Loucy (cell line): ENCODE data around the gene RWDD1.

Source experiments
- EZH2phosphoT487 ChIP-seq: fragments of 200-600 bp; IDR thresholded peaks from 2 replicates; pipeline ENCODE4 v1.6.1; 2018; ENCODE audit warnings: antibody characterized with exemption, mild to moderate bottlenecking, moderate library complexity, borderline replicate concordance
- TF ChIP-seq, protein P1 (sequence below): fragments of 200-600 bp; sonication (generic); conservative IDR thresholded peaks from 2 replicates; pipeline ENCODE4 v1.5.1; 2014; ENCODE audit warnings: mild to moderate bottlenecking, antibody characterized with exemption, low read length

GRCh38 chr6:116575227-116575626 is 3.9 kb downstream of the RWDD1 start:
- TF ChIP-seq, protein P1, sequence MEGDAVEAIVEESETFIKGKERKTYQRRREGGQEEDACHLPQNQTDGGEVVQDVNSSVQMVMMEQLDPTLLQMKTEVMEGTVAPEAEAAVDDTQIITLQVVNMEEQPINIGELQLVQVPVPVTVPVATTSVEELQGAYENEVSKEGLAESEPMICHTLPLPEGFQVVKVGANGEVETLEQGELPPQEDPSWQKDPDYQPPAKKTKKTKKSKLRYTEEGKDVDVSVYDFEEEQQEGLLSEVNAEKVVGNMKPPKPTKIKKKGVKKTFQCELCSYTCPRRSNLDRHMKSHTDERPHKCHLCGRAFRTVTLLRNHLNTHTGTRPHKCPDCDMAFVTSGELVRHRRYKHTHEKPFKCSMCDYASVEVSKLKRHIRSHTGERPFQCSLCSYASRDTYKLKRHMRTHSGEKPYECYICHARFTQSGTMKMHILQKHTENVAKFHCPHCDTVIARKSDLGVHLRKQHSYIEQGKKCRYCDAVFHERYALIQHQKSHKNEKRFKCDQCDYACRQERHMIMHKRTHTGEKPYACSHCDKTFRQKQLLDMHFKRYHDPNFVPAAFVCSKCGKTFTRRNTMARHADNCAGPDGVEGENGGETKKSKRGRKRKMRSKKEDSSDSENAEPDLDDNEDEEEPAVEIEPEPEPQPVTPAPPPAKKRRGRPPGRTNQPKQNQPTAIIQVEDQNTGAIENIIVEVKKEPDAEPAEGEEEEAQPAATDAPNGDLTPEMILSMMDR, result no peak
- TF ChIP-seq EZH2phosphoT487, result no peak
